SW480 (cell line): Measurements from ENCODE around the gene CDS2.
A peak's percentile ranks its signal among the peaks of the same experiment; 100 is the strongest.

Source experiments
- DNase-seq: peaks from one replicate; pipeline ENCODE4 v3.0.0-alpha.2; 2016; ENCODE audit warnings: low spot score

Gene CDS2

GRCh38 chr20:5181958-5182357 is 55.1 kb downstream of the CDS2 start:
- DNase-seq = peak; percentile 12

GRCh38 chr20:5182615-5183254 is 55.9 kb downstream of the CDS2 start:
- no peak for DNase-seq

GRCh38 chr20:5183731-5184474 is 57.1 kb downstream of the CDS2 start:
- no peak for DNase-seq

GRCh38 chr20:5184684-5185083 is 57.9 kb downstream of the CDS2 start:
- no peak for DNase-seq

- DNase-seq = no peak
Observed at GRCh38 chr20:5187122-5187521, 60.3 kb downstream of the CDS2 start.

GRCh38 chr20:5188736-5189135 is 61.9 kb downstream of the CDS2 start:
- DNase-seq = no peak

GRCh38 chr20:5189917-5190316 is 63.1 kb downstream of the CDS2 start:
- no peak for DNase-seq

GRCh38 chr20:5190444-5190843 is 63.6 kb downstream of the CDS2 start:
- DNase-seq = no peak

- peak; percentile 81 for DNase-seq
Observed at GRCh38 chr20:5191829-5192569, 65.2 kb downstream of the CDS2 start.

GRCh38 chr20:5192570-5193431 is 66.0 kb downstream of the CDS2 start:
- DNase-seq = no peak

- no peak for DNase-seq
Observed at GRCh38 chr20:5195655-5196054, 68.8 kb downstream of the CDS2 start.

- DNase-seq = no peak
Observed at GRCh38 chr20:5196149-5196548, 69.3 kb downstream of the CDS2 start.

- no peak for DNase-seq
Observed at GRCh38 chr20:5197270-5197827, 70.5 kb downstream of the CDS2 start.

GRCh38 chr20:5197847-5198650 is 71.2 kb downstream of the CDS2 start:
- DNase-seq = no peak

GRCh38 chr20:5198651-5198924 is 71.8 kb downstream of the CDS2 start:
- DNase-seq = no peak

- DNase-seq = no peak
Observed at GRCh38 chr20:5203380-5203779, 76.6 kb downstream of the CDS2 start.

GRCh38 chr20:5205348-5206210 is 78.8 kb downstream of the CDS2 start:
- DNase-seq = peak; percentile 70

GRCh38 chr20:5207138-5207537 is 80.3 kb downstream of the CDS2 start:
- DNase-seq = no peak

GRCh38 chr20:5211803-5212714 is 85.3 kb downstream of the CDS2 start:
- no peak for DNase-seq
